Adipocyte (in vitro differentiated cells): ENCODE results near the gene PNKP.
A peak's percentile ranks its signal among the peaks of the same experiment; 100 is the strongest.

ENCODE experiments used
- DNase-seq: peaks from one replicate; pipeline ENCODE4 v3.0.0-alpha.2; 2015; ENCODE audit warnings: low read depth
- H3K27me3 ChIP-seq: replicated peaks from 2 replicates; pipeline ENCODE4 v1.7.0; 2013; ENCODE audit warnings: mild to moderate bottlenecking, low read length, moderate library complexity; ENCODE audit not compliant: control insufficient read depth, insufficient read depth
- H3K36me3 ChIP-seq: 2 replicates; pipeline ENCODE4 v1.7.0; 2013; ENCODE audit warnings: low read length, mild to moderate bottlenecking, moderate library complexity; ENCODE audit not compliant: control insufficient read depth, insufficient read depth, severe bottlenecking
- H3K4me1 ChIP-seq: 2 replicates; pipeline ENCODE4 v1.7.0; 2013; ENCODE audit warnings: mild to moderate bottlenecking, low read length, moderate library complexity; ENCODE audit not compliant: control insufficient read depth, insufficient read depth
- H3K4me3 ChIP-seq: 2 replicates; pipeline ENCODE4 v1.7.0; 2013; ENCODE audit warnings: mild to moderate bottlenecking, low read length, moderate library complexity
- H3K9ac ChIP-seq: 2 replicates; pipeline ENCODE4 v1.7.0; 2013; ENCODE audit warnings: mild to moderate bottlenecking, low read length, moderate library complexity
- H3K9me3 ChIP-seq: 2 replicates; pipeline ENCODE4 v1.7.0; 2013; ENCODE audit warnings: mild to moderate bottlenecking, low read length, moderate library complexity; ENCODE audit not compliant: control insufficient read depth

PNKP gene

GRCh38 chr19:49904136-49904535 lies 36.8 kb upstream of the PNKP start:
- Histone ChIP-seq H3K36me3 (peaks cover 9% of the 10 kb centered on the region), H3K9ac (no peak overlapping the region), H3K27me3 (no peaks in the 10 kb centered on the region), H3K9me3 (no peaks in the 10 kb centered on the region), H3K4me1 (no peaks in the 10 kb centered on the region), H3K4me3 (no peak overlapping the region)
- DNase-seq: no peak

- H3K9ac ChIP-seq: no peak within 1 kb of the TSS
- no peaks in the 10 kb centered on the region for H3K9me3 ChIP-seq
- H3K4me1 ChIP-seq: peaks cover 6% of the 10 kb centered on the region
- no peaks in the 10 kb centered on the region for H3K36me3 ChIP-seq
- peaks cover 5% of the 10 kb centered on the region for H3K27me3 ChIP-seq
- no peak for DNase-seq
- H3K4me3 ChIP-seq: no peak within 1 kb of the TSS
Measured at GRCh38 chr19:49896863-49897621, 29.7 kb upstream of the PNKP start, which contains the start of gene IL4I1. TSS of gene IL4I1 (minus strand) at chr19:49896887. CDS start at chr19:49896160, 727 bp downstream.

- DNase-seq: no peak
- no peaks in the 10 kb centered on the region for H3K9me3 ChIP-seq
- peaks cover 6% of the 10 kb centered on the region for H3K4me1 ChIP-seq
- no peaks in the 10 kb centered on the region for H3K36me3 ChIP-seq
- no peak overlapping the region for H3K4me3 ChIP-seq
- H3K9ac ChIP-seq: no peak overlapping the region
- H3K27me3 ChIP-seq: peaks cover 5% of the 10 kb centered on the region
Measured at GRCh38 chr19:49895566-49896297, 28.4 kb upstream of the PNKP start.

GRCh38 chr19:49894879-49895565 lies 27.6 kb upstream of the PNKP start:
- peaks cover 5% of the 10 kb centered on the region for H3K27me3 ChIP-seq
- H3K9me3 ChIP-seq: no peaks in the 10 kb centered on the region
- no peak overlapping the region for H3K4me3 ChIP-seq
- peaks cover 8% of the 10 kb centered on the region for H3K4me1 ChIP-seq
- no peaks in the 10 kb centered on the region for H3K36me3 ChIP-seq
- DNase-seq: no peak
- no peak overlapping the region for H3K9ac ChIP-seq

DNA sequence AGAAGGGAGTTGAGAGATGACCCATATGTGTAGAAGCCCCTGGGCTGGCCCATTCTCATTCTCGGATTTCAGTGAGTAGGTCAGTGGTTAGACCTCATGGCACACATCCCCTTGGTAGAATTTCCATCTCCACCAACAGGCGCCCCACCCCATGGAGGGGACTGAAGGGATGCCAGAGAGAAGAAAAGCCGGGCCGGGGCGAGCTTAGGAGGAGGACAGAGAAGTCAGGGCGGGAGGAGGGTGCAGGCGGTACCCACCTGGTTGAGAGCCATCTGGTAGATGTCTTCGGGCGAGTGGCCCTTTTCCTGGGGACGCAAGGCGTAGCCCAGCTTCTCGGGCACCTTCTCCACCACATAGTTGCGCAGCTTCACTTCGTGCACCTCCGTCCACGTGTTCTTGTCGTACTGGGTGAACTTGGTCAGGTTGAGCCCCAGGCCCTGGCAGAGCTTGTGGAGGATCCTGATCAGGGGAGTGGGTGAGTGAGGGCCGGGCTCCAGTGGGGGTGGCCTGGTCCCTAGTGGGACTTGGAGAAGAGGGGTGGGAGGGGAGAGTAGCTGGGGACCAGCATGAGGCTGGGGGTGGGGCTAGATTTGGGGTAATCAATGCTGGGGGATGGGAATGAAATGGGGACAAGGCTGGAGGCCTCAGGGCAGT lies 26.8 kb upstream of the PNKP start:
- Histone ChIP-seq H3K4me1 (peaks cover 9% of the 10 kb centered on the region), H3K4me3 (no peak overlapping the region), H3K9ac (no peak overlapping the region), H3K36me3 (no peaks in the 10 kb centered on the region), H3K9me3 (no peaks in the 10 kb centered on the region), H3K27me3 (peaks cover 5% of the 10 kb centered on the region)
- no peak for DNase-seq

DNA sequence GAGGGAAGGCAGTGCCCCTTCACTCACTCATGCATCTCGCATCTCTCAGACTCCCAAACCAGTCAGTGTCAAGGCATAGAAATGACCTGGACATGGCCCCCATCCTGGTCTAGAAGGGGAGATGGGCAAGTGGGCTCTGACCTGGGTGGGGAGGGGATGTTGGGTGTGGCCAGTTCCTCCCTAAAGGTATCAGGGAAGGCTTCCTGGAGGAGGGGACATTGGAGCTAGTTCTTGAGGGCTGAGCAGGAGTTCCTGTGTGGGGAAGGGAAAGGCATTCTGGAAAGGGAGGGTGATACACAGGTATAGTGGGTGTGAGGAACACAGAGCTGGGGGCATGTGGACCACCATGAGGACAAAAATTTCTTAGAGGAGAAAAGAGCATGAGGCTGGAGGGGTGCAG lies 25.3 kb upstream of the PNKP start:
- Histone ChIP-seq H3K27me3 (peaks cover 5% of the 10 kb centered on the region), H3K36me3 (no peaks in the 10 kb centered on the region), H3K9ac (no peak overlapping the region), H3K4me3 (no peak overlapping the region), H3K4me1 (peaks cover 9% of the 10 kb centered on the region), H3K9me3 (no peaks in the 10 kb centered on the region)
- DNase-seq: no peak

- Histone ChIP-seq H3K9ac (no peak overlapping the region), H3K27me3 (peaks cover 5% of the 10 kb centered on the region), H3K4me1 (peaks cover 4% of the 10 kb centered on the region), H3K9me3 (no peaks in the 10 kb centered on the region), H3K36me3 (peaks cover 5% of the 10 kb centered on the region), H3K4me3 (no peak overlapping the region)
- no peak for DNase-seq
Measured at GRCh38 chr19:49891393-49891792, 24.0 kb upstream of the PNKP start.

DNA sequence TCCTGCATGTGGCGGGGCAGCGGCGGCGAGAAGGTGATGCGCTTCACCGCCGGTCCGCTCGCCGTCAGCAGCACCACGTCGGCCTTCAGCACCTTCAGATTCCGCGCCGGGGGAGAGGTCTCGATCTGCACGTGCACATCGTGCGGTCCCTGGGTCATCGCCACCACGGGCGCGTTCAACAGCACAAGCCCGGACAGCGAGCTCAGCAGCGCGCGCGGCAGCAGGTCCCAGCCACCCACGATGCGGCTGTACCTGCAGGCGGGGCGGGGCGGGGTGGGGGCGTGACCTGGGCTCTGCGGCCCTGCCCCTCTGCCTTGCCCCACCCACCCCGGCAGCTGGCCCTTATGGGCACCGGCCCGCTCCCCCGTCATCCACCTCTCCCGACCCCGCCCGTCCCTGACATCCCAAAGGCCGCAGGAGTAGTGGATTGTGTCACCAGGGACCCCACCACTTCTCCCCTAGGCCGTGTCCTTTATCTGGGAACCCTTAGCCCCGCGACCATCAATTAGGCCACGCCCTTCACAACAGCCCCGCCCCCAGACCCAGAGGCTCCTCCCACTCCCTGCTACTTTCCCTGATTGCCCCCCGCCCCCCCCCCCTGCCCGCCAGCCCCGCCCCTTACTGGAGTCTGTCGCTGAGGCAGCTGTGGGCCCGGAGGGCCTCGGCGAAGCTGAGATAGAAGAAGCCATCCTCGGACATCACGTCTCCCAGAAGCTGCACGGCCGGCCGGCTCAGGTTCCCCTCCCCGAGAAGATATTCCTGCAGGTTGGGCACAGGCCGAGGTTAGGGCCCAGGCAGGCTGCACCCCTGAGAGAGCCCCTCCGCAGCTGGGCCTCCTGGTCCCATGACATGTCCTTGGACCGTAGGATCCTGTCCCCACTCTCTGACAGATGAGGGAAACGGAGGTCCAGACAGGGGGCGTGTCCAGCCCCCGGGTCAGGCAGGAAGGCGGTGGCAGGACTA lies 23.3 kb upstream of the PNKP start:
- Histone ChIP-seq H3K36me3 (peaks cover 9% of the 10 kb centered on the region), H3K27me3 (peaks cover 5% of the 10 kb centered on the region), H3K4me1 (peaks cover 4% of the 10 kb centered on the region), H3K4me3 (no peak overlapping the region), H3K9ac (no peak overlapping the region), H3K9me3 (no peaks in the 10 kb centered on the region)
- peak; percentile 39 for DNase-seq

GRCh38 chr19:49889687-49890348 lies 22.4 kb upstream of the PNKP start:
- Histone ChIP-seq H3K36me3 (peaks cover 15% of the 10 kb centered on the region), H3K9me3 (no peaks in the 10 kb centered on the region), H3K9ac (no peak overlapping the region), H3K4me1 (peaks cover 4% of the 10 kb centered on the region), H3K4me3 (no peak overlapping the region), H3K27me3 (peaks cover 5% of the 10 kb centered on the region)
- peak; percentile 71 for DNase-seq
